ENCODE results near the gene CCDC33. TPM values are rescaled to one million over a fixed set of nuclear protein-coding genes. Genes with fewer than 3 reads are reported as not detected.

CCDC33 gene
- total RNA-seq, 1 donor from 2014 or later, result not detected

DNA sequence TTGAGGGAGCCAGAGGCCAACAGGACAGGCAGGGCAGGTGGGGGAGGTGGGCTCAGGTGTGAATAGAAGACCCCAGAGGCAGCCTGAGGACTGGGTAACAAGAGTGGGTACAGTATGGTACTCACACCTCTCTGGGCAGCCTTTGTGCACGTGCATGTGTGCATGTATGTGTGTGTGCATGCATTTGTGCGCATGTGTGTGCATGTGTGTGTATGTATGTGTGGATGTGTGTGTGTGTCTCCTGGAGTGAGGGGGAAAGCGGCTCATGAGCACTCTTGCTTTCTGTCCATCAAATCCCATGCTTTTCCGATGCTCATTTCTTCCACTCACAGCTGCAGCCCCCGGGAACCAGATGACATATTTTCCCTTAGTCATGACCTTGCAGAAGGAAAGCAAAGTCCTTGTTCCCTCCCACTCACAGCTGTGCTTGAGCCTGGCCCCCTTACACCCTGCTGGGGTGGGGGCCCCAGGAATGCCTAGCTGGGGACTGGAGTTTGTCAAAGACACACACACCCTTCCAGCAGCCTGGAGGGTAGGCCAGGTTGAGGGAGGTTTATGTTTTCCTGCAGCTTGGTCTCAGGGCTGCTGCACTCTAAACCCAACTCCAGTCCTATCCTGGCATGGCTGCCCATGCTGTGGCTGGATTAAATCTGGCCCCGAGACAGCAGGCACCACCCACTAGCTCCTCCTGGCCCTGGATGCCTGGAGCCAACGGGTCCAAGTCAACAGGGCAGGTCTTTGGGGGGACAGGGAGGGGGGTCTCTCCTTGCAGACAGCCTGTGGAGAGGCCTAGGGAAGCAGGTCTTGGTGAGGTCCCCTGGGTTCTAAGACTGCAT lies 22.5 kb downstream of the CCDC33 start:
- H3K9me3 Mint-ChIP-seq (ENCODE audit: unreplicated experiment), result no peaks in the 10 kb centered on the region
- DNase-seq (ENCODE audit: extremely low spot score, unreplicated experiment), result no peak
- no peaks in the 10 kb centered on the region for H3K36me3 Mint-ChIP-seq (ENCODE audit: unreplicated experiment)
- no peak overlapping the region for H3K4me3 Mint-ChIP-seq (ENCODE audit: unreplicated experiment)
- peaks cover 34% of the 10 kb centered on the region for H3K4me1 Mint-ChIP-seq (ENCODE audit: unreplicated experiment)
- TF ChIP-seq, protein P1, sequence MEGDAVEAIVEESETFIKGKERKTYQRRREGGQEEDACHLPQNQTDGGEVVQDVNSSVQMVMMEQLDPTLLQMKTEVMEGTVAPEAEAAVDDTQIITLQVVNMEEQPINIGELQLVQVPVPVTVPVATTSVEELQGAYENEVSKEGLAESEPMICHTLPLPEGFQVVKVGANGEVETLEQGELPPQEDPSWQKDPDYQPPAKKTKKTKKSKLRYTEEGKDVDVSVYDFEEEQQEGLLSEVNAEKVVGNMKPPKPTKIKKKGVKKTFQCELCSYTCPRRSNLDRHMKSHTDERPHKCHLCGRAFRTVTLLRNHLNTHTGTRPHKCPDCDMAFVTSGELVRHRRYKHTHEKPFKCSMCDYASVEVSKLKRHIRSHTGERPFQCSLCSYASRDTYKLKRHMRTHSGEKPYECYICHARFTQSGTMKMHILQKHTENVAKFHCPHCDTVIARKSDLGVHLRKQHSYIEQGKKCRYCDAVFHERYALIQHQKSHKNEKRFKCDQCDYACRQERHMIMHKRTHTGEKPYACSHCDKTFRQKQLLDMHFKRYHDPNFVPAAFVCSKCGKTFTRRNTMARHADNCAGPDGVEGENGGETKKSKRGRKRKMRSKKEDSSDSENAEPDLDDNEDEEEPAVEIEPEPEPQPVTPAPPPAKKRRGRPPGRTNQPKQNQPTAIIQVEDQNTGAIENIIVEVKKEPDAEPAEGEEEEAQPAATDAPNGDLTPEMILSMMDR (IDR thresholded peaks at IDR 0.05), result no peak
- H3K27ac Mint-ChIP-seq (ENCODE audit: unreplicated experiment), result peak overlapping the region; percentile 35
- H3K27me3 Mint-ChIP-seq (ENCODE audit: unreplicated experiment), result peaks cover 27% of the 10 kb centered on the region

DNA sequence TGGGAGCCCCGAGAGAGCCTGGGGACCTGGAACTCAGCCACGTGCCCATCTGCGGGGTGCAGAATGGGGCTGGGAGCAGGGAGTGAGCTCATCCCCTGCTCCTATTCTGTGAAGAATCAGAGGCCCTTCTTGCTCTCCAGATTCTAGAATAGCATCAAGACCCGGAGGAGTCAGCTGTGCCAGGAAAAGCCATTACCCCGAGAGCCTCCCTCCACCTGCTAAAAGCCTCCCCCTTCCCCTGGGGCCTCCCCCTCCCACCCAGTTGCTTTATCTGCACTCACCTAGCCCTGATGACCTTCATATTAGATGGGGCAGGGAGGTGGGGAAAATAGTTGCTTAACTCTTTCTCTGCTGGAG lies 23.1 kb downstream of the CCDC33 start:
- Mint-ChIP-seq H3K27ac (ENCODE audit: unreplicated experiment) (peak overlapping the region; percentile 35), H3K27me3 (ENCODE audit: unreplicated experiment) (peaks cover 29% of the 10 kb centered on the region), H3K4me1 (ENCODE audit: unreplicated experiment) (peaks cover 34% of the 10 kb centered on the region), H3K9me3 (ENCODE audit: unreplicated experiment) (no peaks in the 10 kb centered on the region), H3K4me3 (ENCODE audit: unreplicated experiment) (no peak overlapping the region), H3K36me3 (ENCODE audit: unreplicated experiment) (no peaks in the 10 kb centered on the region)
- TF ChIP-seq, protein P1 (IDR thresholded peaks at IDR 0.05), result no peak
- no peak for DNase-seq (ENCODE audit: extremely low spot score, unreplicated experiment)

GRCh38 chr15:74259821-74260607 lies 23.9 kb downstream of the CCDC33 start:
- DNase-seq (ENCODE audit: extremely low spot score, unreplicated experiment), result no peak
- Mint-ChIP-seq H3K4me3 (ENCODE audit: unreplicated experiment) (no peak overlapping the region), H3K9me3 (ENCODE audit: unreplicated experiment) (no peaks in the 10 kb centered on the region), H3K4me1 (ENCODE audit: unreplicated experiment) (peaks cover 34% of the 10 kb centered on the region), H3K27me3 (ENCODE audit: unreplicated experiment) (peaks cover 32% of the 10 kb centered on the region), H3K27ac (ENCODE audit: unreplicated experiment) (no peak overlapping the region), H3K36me3 (ENCODE audit: unreplicated experiment) (no peaks in the 10 kb centered on the region)
- TF ChIP-seq, protein P1 (IDR thresholded peaks at IDR 0.05), result no peak

GRCh38 chr15:74261041-74261440 lies 24.9 kb downstream of the CCDC33 start:
- DNase-seq (ENCODE audit: extremely low spot score, unreplicated experiment), result no peak
- TF ChIP-seq, protein P1 (IDR thresholded peaks at IDR 0.05), result no peak
- Mint-ChIP-seq H3K36me3 (ENCODE audit: unreplicated experiment) (no peaks in the 10 kb centered on the region), H3K9me3 (ENCODE audit: unreplicated experiment) (no peaks in the 10 kb centered on the region), H3K4me3 (ENCODE audit: unreplicated experiment) (no peak overlapping the region), H3K4me1 (ENCODE audit: unreplicated experiment) (peaks cover 34% of the 10 kb centered on the region), H3K27me3 (ENCODE audit: unreplicated experiment) (peaks cover 35% of the 10 kb centered on the region), H3K27ac (ENCODE audit: unreplicated experiment) (no peak overlapping the region)

GRCh38 chr15:74261685-74262084 lies 25.6 kb downstream of the CCDC33 start:
- no peak for DNase-seq (ENCODE audit: extremely low spot score, unreplicated experiment)
- Mint-ChIP-seq H3K9me3 (ENCODE audit: unreplicated experiment) (no peaks in the 10 kb centered on the region), H3K36me3 (ENCODE audit: unreplicated experiment) (no peaks in the 10 kb centered on the region), H3K27ac (ENCODE audit: unreplicated experiment) (no peak overlapping the region), H3K4me3 (ENCODE audit: unreplicated experiment) (no peak overlapping the region), H3K27me3 (ENCODE audit: unreplicated experiment) (peaks cover 34% of the 10 kb centered on the region), H3K4me1 (ENCODE audit: unreplicated experiment) (peaks cover 34% of the 10 kb centered on the region)
- TF ChIP-seq, protein P1 (IDR thresholded peaks at IDR 0.05), result no peak

All from osteocyte (in vitro differentiated cells).